Measurements from ENCODE around the gene DLG5.

- TF ChIP-seq EZH2 (IDR thresholded peaks at IDR 0.05; ENCODE audit: insufficient read depth, poor library complexity, severe bottlenecking): no peak
- TF ChIP-seq EZH2phosphoT487 (IDR thresholded peaks at IDR 0.05; ENCODE audit: insufficient read depth, low read depth): no peak
These were observed 48.9 kb downstream of the DLG5 start for GRCh38 chr10:77877441-77878344.
